Colonic mucosa (tissue), 4 donors: ENCODE results near the gene C21orf91. TPM values are rescaled to one million over a fixed set of nuclear protein-coding genes. Genes with fewer than 3 reads are reported as not detected.

ENCODE experiments used
- DNase-seq: peaks from one replicate; pipeline ENCODE4 v3.0.0-alpha.2; 2020
- H3K27ac ChIP-seq: fragments of 200-600 bp; one replicate; pipeline ENCODE4 v1.8.0; 2021
- H3K27me3 ChIP-seq: fragments of 200-600 bp; one replicate; pipeline ENCODE4 v1.8.0; 2021
- H3K36me3 ChIP-seq: fragments of 200-600 bp; one replicate; pipeline ENCODE4 v1.8.0; 2021
- H3K4me1 ChIP-seq: fragments of 200-600 bp; one replicate; pipeline ENCODE4 v1.8.0; 2021; ENCODE audit warnings: mild to moderate bottlenecking
- H3K4me3 ChIP-seq: fragments of 200-600 bp; one replicate; pipeline ENCODE4 v1.8.0; 2021
- H3K9ac ChIP-seq, 2 donors: one replicate each; pipeline ENCODE4 v1.7.0; 2013; ENCODE audit warnings: control low read depth in 2 of 2, low read depth in 2 of 2, low read length in 2 of 2
- H3K9me3 ChIP-seq: fragments of 200-600 bp; one replicate; pipeline ENCODE4 v1.8.0; 2021
- CTCF ChIP-seq: fragments of 200-600 bp; IDR thresholded peaks from one replicate; pipeline ENCODE4 v1.8.0; 2022; ENCODE audit warnings: antibody characterized with exemption, mild to moderate bottlenecking
- intact Hi-C: fragments of 100-400 bp; cut with DNase I; formaldehyde crosslinking; loops from one replicate; pipeline ENCODE4 v1.14.1; 2022
- total RNA-seq, 2 donors: library from RNA; stranded (reverse); fragmentation: NEBNext Ultra II Directional in 1 of 2; extraction: Animal tissue kit (Norgen Biotek cat#: 25700) in 1 of 2; gene quantifications; one replicate each; pipeline ENCODE4 v1.2.1, GENCODE V29; 2021
- donor health status: healthy.
- donor health status: DM: no; HTN: no; CAD: no.
- donor health status: DM: no; HTN: no; CAD: no.

C21orf91 gene
- total RNA-seq, 2 donors from 2014 or later, result 3.8 to 9.6 TPM

DNA sequence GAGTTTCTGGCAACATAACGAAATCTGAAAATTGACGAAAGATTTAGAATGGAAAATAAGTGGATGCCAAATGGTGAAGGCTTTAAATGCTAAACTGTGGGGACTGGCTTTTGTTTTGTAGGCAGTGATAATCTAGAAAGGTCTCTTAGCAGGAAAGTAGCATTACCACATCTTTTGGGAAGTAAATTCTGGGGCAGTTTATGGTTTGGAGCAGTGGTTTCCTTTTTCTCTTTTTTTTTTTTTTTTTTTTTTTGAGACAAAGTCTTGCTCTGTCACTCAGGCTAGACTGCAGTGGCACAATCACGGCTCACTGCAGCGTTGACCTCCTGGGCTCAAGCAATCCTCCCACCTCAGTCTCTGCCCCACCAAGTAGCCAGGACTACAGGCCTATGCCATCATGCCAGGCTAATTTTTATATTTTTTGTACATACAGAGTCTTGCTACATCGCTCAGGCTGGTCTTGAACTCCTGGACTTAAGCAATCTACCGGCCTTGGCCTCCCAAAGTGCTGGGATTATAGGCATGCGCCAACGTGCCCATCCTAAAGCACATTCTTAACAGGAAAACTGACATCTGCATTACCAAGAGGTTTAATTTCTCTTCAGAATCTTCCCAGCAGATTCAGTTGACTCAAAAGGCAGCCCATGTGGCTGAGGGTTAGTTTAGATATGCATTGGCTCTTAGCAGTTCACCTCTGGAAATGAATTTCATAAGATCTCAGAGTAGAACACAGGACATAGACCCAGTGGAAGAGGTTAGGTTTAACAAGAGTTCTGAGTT lies 32.9 kb downstream of the C21orf91 start:
- Histone ChIP-seq H3K9ac (no peak overlapping the region), H3K36me3 (no peaks in the 10 kb centered on the region), H3K4me3 (no peak overlapping the region), H3K27me3 (no peaks in the 10 kb centered on the region), H3K9me3 (no peaks in the 10 kb centered on the region), H3K27ac (no peak overlapping the region), H3K4me1 (no peaks in the 10 kb centered on the region)
- no peak for DNase-seq
- no peak for TF ChIP-seq CTCF
- intact Hi-C loops, result no loop called here

- no peaks in the 10 kb centered on the region for H3K36me3 ChIP-seq
- intact Hi-C loops, result no loop called here
- H3K4me3 ChIP-seq, result no peak overlapping the region
- TF ChIP-seq CTCF, result no peak
- no peak for DNase-seq
- H3K4me1 ChIP-seq, result no peaks in the 10 kb centered on the region
- no peaks in the 10 kb centered on the region for H3K9me3 ChIP-seq
- H3K9ac ChIP-seq, result no peak overlapping the region
- no peaks in the 10 kb centered on the region for H3K27me3 ChIP-seq
- H3K27ac ChIP-seq, result no peak overlapping the region
Measured at GRCh38 chr21:17785403-17785788, 33.8 kb downstream of the C21orf91 start.

GRCh38 chr21:17784604-17785402 lies 34.4 kb downstream of the C21orf91 start:
- no peak for TF ChIP-seq CTCF
- H3K27ac ChIP-seq, result peak overlapping the region; percentile 34
- H3K4me3 ChIP-seq, result no peak overlapping the region
- no peaks in the 10 kb centered on the region for H3K27me3 ChIP-seq
- H3K9ac ChIP-seq, result no peak overlapping the region
- H3K4me1 ChIP-seq, result no peaks in the 10 kb centered on the region
- H3K36me3 ChIP-seq, result no peaks in the 10 kb centered on the region
- intact Hi-C loops, result no loop called here
- no peak for DNase-seq
- H3K9me3 ChIP-seq, result no peaks in the 10 kb centered on the region

DNA sequence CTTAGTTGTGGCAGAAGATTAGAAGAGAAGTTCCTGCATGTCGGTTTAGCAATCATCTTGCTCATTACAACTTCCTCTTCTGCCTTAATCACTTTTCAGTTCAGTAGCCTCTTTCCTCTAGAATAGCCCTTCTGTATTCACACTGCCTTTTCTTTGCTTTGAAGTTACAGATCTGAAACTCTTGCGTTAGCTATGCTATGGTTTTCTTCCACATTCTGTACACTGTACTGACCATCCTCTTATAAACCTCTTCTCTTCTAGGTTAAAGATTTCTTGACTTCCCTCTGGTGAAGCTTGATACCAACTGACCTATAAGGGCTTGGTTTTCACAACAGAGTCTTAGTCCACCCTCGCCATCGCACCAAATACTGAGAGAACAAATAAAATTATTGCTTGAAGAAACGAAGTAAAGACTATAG lies 35.0 kb downstream of the C21orf91 start:
- intact Hi-C loops, result no loop called here
- Histone ChIP-seq H3K4me3 (no peak overlapping the region), H3K27ac (peak overlapping the region; percentile 34)

More for the DNA sequence above, 35.0 kb downstream of the C21orf91 start:
- no peaks in the 10 kb centered on the region for H3K9me3 ChIP-seq
- DNase-seq, result no peak
- no peak for TF ChIP-seq CTCF
- no peaks in the 10 kb centered on the region for H3K36me3 ChIP-seq
- no peaks in the 10 kb centered on the region for H3K4me1 ChIP-seq
- H3K9ac ChIP-seq, result no peak overlapping the region
- no peaks in the 10 kb centered on the region for H3K27me3 ChIP-seq
